Skeletal muscle satellite cell (primary cell): ENCODE data around the gene FOXS1. TPM values are rescaled to one million over a fixed set of nuclear protein-coding genes. Genes with fewer than 3 reads are reported as not detected.
A peak's percentile ranks its signal among the peaks of the same experiment; 100 is the strongest.

ENCODE experiments used
- H3K27me3 ChIP-seq: 2 replicates; pipeline ENCODE4 v1.7.0; 2013; ENCODE audit warnings: low read length; ENCODE audit not compliant: control insufficient read depth, insufficient read depth
- H3K36me3 ChIP-seq: 2 replicates; pipeline ENCODE4 v1.7.0; 2013; ENCODE audit warnings: mild to moderate bottlenecking, control low read depth, low read length; ENCODE audit not compliant: insufficient read depth
- H3K4me1 ChIP-seq: 2 replicates; pipeline ENCODE4 v1.7.0; 2013; ENCODE audit warnings: low read length; ENCODE audit not compliant: control insufficient read depth, insufficient read depth
- H3K4me2 ChIP-seq: 2 replicates; pipeline ENCODE4 v1.7.0; 2013; ENCODE audit warnings: mild to moderate bottlenecking, low read length
- H3K4me3 ChIP-seq: 2 replicates; pipeline ENCODE4 v1.7.0; 2013; ENCODE audit warnings: low read length
- H3K9ac ChIP-seq: 2 replicates; pipeline ENCODE4 v1.7.0; 2013; ENCODE audit warnings: mild to moderate bottlenecking, low read depth, low read length, moderate library complexity
- H3K9me3 ChIP-seq: replicated peaks from 2 replicates; pipeline ENCODE4 v1.7.0; 2013; ENCODE audit warnings: mild to moderate bottlenecking, control low read depth, low read length
- total RNA-seq: library from RNA; depleted of rRNA; stranded (reverse); fragments of >200 nt; gene quantifications from 2 replicates; pipeline ENCODE4 v1.2.3, GENCODE V29; 2012; rRNA removed

Gene FOXS1
- total RNA-seq, result not detected in 2 replicates

DNA sequence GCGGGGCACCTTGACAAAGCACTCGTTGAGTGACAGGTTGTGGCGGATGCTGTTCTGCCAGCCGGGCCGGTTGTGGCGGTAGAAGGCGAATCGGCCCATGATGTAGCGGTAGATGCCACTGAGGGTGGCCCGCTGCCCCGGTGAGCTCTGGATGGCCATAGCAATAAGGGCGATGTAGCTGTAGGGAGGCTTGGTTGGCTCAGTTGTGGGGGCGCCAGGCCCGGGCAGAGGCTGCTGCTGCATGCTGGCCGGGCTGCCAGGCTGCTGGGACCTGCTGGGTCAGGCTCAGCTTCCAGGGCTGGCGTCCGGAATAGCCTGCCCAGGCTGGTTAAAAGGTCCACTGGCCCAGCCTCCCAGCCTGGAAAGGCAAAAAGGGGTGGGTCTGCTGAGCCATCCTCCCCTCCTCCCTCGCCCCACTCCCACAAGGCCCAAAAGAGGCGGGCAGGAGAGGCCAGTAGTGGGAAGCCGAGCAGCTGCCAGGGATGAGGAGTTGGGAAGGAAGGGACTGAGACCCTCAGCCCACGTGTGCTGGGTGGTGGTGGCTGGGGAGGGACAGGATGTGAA lies at the start of gene FOXS1:
Gene FOXS1, minus strand, starts transcription at position 305 of the 564 bp plus-strand sequence. Its CDS starts 62 bp downstream, at position 243.
- no peaks in the 10 kb centered on the region for H3K36me3 ChIP-seq
- H3K9ac ChIP-seq, result no peak within 1 kb of the TSS
- no peak within 1 kb of the TSS for H3K4me2 ChIP-seq
- no peak within 1 kb of the TSS for H3K4me3 ChIP-seq
- H3K9me3 ChIP-seq, result no peaks in the 10 kb centered on the region
- H3K4me1 ChIP-seq, result peaks cover 31% of the 10 kb centered on the region
- H3K27me3 ChIP-seq, result peaks cover 32% of the 10 kb centered on the region

DNA sequence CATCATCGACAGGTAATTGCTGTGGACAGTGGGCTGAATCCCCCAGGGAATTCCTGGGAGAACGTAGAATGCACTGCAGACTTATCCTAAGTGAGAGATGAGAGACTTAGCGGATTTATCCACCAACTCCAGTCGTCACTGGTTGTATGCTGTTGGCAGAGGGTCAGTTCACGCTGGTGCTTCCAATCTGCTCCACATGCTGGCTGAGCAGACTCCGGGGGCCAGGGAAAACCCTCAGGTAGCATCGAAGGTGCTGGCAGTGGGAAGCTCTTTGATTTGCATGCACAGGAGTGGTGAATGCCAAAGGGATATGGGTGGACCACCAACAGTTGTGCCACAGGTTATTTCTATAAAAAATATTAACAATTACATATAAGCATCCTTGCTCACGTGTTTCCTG lies 45.2 kb upstream of the FOXS1 start:
- Histone ChIP-seq H3K27me3 (peaks cover 33% of the 10 kb centered on the region), H3K9ac (no peak overlapping the region), H3K36me3 (no peaks in the 10 kb centered on the region), H3K9me3 (no peaks in the 10 kb centered on the region), H3K4me1 (no peaks in the 10 kb centered on the region), H3K4me2 (no peak overlapping the region), H3K4me3 (no peak overlapping the region)

DNA sequence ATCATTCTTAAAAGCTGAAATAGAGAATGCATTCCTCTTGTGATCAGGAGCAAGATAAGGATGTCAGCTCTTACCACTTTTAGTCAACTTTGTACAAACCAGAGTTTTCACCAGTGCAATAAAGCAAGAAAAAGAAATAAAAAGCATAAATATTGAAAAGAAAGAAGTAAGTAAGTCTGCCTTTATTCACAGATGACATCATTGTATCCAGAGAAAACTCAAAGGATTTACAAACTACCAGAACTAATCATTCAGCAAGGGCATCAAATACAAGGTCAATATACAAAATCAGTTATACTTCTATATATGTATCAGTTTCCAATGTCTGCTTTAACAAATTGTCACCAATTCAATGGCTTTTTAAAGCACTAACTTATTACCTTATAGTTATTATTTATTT lies 38.4 kb upstream of the FOXS1 start:
- H3K9ac ChIP-seq, result no peak overlapping the region
- no peaks in the 10 kb centered on the region for H3K36me3 ChIP-seq
- H3K4me2 ChIP-seq, result no peak overlapping the region
- H3K9me3 ChIP-seq, result no peaks in the 10 kb centered on the region
- no peak overlapping the region for H3K4me3 ChIP-seq
- H3K4me1 ChIP-seq, result no peaks in the 10 kb centered on the region
- H3K27me3 ChIP-seq, result peaks cover 27% of the 10 kb centered on the region

DNA sequence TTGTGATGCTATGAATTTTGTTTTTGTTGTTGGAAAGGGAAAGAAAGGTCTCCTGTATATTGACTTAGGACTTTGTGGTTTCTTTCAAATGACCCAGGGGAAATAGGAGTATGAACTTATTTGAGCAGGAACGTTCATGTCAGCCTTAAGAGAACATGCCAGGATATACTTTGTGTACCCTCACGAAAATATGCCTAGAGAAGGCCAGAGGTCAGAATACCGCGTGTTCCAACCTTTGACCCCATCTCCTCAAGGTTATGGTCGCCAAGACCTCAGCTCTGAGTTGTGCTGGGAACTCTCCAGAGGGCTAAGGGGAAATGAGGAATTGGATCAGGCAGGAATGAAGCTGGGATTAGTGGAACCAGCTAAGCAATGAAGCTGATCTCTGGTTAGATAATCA lies 36.5 kb upstream of the FOXS1 start:
- Histone ChIP-seq H3K4me1 (no peaks in the 10 kb centered on the region), H3K4me3 (no peak overlapping the region), H3K36me3 (no peaks in the 10 kb centered on the region), H3K9ac (no peak overlapping the region), H3K4me2 (no peak overlapping the region), H3K27me3 (peaks cover 20% of the 10 kb centered on the region), H3K9me3 (no peaks in the 10 kb centered on the region)

DNA sequence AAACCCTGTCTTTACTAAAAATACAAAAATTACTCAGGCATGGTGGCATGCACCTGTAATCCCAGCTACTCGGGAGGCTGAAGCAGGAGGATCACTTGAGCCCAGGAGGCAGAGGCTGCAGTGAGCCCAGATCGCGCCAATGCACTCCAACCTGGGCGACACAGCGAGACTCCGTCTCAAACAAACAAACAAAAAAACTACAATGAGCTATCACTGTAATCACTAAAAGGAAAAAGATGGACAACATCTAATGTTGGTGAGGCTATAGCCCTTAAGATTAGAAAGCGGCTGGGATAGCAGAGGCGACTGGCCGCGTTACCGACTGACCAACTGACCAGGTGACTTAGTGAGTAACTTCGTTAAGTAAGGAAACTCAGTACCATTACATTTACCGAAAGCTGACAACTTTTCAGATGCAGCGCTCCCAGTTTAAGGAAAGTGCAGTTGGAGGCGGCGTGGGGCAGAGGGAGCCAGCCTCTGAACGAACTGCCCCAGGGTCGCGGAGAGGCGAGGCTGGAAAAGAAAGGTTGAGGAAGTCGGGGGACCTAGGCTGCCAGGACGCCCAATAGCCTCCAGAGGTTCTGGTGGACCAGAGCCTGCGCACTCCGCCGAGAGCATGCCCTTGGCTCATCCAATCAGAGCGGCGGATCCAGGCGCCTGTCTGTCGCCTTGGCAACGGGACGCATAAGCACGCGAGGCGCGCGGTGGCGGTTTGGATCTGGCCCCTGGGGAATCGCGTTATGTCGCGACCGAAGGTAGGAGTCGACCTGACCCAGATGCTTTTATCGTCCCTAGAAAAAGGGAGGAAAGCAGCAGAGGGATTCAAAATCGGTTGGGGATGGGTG lies 34.0 kb upstream of the FOXS1 start:
- Histone ChIP-seq H3K4me3 (peak overlapping the region; percentile 72), H3K27me3 (peaks cover 22% of the 10 kb centered on the region), H3K9me3 (no peaks in the 10 kb centered on the region), H3K36me3 (no peaks in the 10 kb centered on the region), H3K9ac (peak overlapping the region; percentile 66), H3K4me1 (no peaks in the 10 kb centered on the region), H3K4me2 (peak overlapping the region; percentile 83)

DNA sequence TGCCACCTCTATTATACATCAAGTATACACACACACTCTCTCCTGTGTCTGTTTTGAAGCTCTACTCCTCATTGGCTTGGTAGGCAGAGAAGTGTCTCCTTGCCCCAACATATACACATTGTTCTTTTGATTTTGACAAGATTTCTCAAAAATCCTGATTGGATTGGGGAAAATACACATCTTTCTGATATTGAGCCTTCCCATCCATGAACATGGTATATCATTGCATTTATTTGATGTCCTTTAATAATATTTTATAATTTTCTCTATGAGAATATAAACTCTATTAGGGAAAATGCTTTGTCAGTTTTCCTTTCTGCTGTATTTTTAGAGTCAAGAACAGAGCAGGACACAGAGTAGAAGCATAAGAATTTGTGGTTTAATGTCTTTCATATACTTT lies 32.3 kb upstream of the FOXS1 start:
- Histone ChIP-seq H3K4me1 (no peaks in the 10 kb centered on the region), H3K4me2 (no peak overlapping the region), H3K36me3 (no peaks in the 10 kb centered on the region), H3K27me3 (peaks cover 32% of the 10 kb centered on the region), H3K9ac (no peak overlapping the region), H3K4me3 (no peak overlapping the region), H3K9me3 (no peaks in the 10 kb centered on the region)

DNA sequence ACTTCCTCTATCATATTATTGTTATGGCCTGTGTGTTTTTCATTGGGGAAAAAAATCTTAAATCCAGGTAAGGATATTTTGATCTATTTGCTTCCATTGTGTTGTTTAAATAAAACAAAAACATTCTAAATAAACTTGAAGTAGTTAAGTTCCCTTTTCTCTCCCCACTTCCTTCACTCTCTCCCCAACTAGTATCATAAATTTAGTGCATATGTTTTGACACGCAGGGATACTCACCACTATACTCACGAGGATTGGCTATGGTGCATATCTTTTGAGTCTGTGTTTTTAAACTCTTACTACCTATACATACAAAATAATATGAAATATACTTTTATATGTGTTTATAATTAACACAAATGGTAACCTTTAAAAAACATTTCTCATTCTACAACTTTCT lies 30.3 kb upstream of the FOXS1 start:
- no peak overlapping the region for H3K9ac ChIP-seq
- no peak overlapping the region for H3K4me2 ChIP-seq
- H3K36me3 ChIP-seq, result no peaks in the 10 kb centered on the region
- H3K9me3 ChIP-seq, result no peaks in the 10 kb centered on the region
- H3K4me1 ChIP-seq, result no peaks in the 10 kb centered on the region
- no peak overlapping the region for H3K4me3 ChIP-seq
- peaks cover 51% of the 10 kb centered on the region for H3K27me3 ChIP-seq

DNA sequence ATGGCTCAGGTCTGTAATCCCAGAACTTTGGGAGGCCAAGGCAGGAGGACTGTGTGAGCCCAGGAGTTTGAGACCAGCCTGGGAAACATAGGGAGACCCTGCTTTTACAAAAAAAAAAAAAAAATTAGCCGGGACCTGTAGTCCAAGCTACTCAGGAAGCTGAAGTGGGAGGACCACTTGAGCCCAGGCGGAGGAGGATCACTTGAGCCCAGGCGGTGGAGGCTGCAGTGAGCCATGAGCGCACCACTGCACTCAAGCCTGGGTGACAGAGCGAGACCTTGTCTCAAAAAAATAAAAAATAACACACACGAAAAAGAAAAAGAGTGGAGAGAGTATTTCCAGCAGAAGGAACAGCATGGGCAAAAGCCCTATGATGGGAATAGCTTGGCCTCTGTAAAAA lies 27.0 kb upstream of the FOXS1 start:
- Histone ChIP-seq H3K36me3 (no peaks in the 10 kb centered on the region), H3K4me3 (no peak overlapping the region), H3K9ac (no peak overlapping the region), H3K9me3 (no peaks in the 10 kb centered on the region), H3K4me2 (no peak overlapping the region), H3K27me3 (peaks cover 77% of the 10 kb centered on the region), H3K4me1 (peaks cover 6% of the 10 kb centered on the region)

DNA sequence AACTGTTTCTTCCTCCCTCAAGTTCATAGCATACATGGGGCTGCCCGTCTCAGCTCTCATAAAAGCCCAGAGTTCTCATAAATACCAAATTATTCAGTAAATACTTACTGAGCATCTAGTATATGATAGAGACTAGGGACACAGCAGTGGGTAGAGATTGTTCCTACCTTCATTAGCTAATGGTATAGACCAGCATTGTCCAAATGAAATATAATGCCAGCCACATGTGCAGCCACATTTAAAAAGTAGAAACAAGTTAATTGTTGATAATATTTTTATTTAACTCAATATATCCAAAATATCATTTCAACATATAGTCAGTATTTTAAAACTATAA lies 26.2 kb upstream of the FOXS1 start:
- Histone ChIP-seq H3K4me1 (peaks cover 6% of the 10 kb centered on the region), H3K27me3 (peaks cover 79% of the 10 kb centered on the region), H3K9ac (no peak overlapping the region), H3K4me3 (no peak overlapping the region), H3K4me2 (no peak overlapping the region), H3K9me3 (no peaks in the 10 kb centered on the region), H3K36me3 (no peaks in the 10 kb centered on the region)

DNA sequence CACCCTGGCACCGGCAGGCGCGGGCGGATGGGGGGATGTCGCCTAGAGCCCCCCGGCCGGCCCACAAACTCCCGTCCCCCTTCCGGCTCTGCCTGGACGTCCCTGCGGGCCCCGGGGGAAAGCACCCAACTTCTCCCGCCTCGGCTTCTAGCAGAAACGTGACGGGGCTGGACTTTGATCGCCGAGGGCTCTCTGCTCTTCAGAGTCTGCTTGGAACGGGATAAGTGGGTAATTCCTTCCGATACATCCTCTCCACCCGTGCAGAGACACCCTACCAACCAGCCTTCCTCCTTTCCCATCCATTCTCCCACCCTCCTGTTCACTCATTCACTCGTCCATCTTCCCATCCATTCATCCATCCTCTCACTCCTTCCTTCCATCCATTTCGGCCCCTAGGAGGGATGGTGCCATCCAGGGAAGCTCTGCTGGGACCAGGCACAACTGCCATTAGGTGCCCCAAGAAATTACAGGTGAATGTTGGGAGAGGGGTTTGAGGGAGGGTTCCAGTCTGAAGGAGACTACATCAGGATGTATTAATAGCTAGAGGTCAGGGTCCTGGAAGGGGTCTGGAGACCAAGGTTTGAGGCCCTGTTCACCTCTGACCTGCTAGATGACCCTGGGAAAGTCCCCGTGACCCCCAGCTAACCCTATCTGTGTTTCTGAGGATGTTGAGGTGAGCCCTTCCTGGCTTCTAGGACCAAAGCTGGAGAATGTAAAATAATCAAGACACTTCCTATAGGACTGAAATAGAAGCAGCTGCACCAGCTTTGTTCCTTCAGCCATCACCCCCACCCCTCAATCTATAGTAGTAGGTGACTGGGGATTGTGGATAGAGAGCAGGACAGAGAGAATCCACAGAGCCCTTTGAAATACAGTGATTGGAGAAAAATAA lies 25.6 kb upstream of the FOXS1 start:
- peaks cover 6% of the 10 kb centered on the region for H3K4me1 ChIP-seq
- H3K4me3 ChIP-seq, result no peak overlapping the region
- peak overlapping the region; percentile 38 for H3K9ac ChIP-seq
- peak overlapping the region; percentile 93 for H3K4me2 ChIP-seq
- no peaks in the 10 kb centered on the region for H3K36me3 ChIP-seq
- no peaks in the 10 kb centered on the region for H3K9me3 ChIP-seq
- H3K27me3 ChIP-seq, result peaks cover 81% of the 10 kb centered on the region

DNA sequence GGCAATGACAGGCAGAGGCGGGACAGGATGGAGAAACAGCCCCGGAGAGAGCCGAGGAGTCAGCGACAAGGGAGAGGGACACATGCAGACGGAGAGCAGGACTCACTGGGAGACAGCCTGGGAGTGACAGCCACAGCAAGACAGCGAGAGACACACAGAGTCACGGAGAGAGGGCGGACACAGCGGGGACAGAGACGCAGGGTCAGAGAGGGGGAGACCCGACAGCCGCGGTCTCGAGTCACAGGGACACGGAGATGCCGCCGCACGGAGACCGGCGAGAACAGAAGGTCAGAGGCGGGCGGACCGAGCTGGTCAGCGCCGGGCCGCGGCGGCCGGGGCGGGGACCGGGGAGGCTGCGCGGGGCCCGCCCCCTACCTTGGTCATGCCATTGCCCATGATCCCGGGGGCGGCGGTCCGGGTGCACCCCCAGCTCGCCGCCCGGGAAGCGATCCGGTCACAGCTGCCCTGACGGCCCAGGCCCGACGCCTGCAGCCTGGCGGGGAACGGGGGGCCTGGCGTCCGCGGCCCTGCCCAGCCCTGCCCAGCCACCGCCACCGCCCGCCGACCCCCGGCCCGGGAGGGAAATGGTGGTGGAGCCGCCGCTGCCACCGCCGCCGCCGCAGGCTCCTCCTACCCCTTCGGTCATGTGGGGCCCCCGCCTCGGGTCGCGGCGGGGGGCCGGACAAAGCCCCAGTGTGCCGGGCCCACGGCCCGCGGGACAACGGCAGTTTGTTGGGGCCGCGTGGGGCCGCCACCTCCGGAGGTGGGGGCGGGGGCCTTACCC lies 24.7 kb upstream of the FOXS1 start, which contains the start of the genes DUSP15 and TTLL9:
Gene DUSP15, minus strand, starts transcription at position 586 of the 784 bp plus-strand sequence. Its CDS starts 190 bp downstream, at position 396.
Gene TTLL9, plus strand, starts transcription at position 693 of the 784 bp plus-strand sequence. CDS start 493 bp downstream, outside the sequence.
- Histone ChIP-seq H3K4me2 (peak within 1 kb of the TSS; percentile 93), H3K36me3 (no peaks in the 10 kb centered on the region), H3K27me3 (peaks cover 81% of the 10 kb centered on the region), H3K9ac (peak within 1 kb of the TSS; percentile 38), H3K9me3 (no peaks in the 10 kb centered on the region), H3K4me1 (peaks cover 6% of the 10 kb centered on the region), H3K4me3 (peak within 1 kb of the TSS; percentile 67)
